ENCODE measurements around the gene RHOBTB3.
"Not testable (repeated sequence)": the region's sequence is repeated elsewhere in the genome, so short reads cannot be mapped to it uniquely, and the experiment has no call there.

Gene RHOBTB3

GRCh38 chr5:95713246-95713645, 17.9 kb upstream of the RHOBTB3 start:
- in situ Hi-C loops (cut with MboI; ENCODE audit: low sequenced_read_pairs): not testable (repeated sequence)

- in situ Hi-C loops (cut with MboI; ENCODE audit: low sequenced_read_pairs): no loop called here
Measured at GRCh38 chr5:95713960-95714710, 17.0 kb upstream of the RHOBTB3 start.

GRCh38 chr5:95715799-95716461, 15.2 kb upstream of the RHOBTB3 start:
- in situ Hi-C loops (cut with MboI; ENCODE audit: low sequenced_read_pairs): no loop called here

DNA sequence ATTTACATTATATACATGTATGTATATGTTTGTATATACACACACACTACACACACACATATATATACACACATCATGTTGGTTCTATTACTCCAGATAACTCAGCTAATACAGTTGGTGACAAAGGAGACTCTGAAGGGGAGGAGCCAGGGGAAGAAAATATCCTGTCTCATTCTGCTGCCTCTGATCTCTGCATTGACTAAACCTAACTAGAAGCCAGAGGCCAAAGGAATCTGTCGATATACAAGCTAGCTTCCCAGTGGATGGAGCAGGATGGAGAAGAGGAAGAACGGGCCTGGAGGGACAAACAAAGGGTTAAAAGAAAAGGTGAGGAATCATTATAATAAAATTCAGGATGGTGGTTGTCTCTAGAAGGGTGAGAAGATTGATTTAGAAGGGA, 13.7 kb upstream of the RHOBTB3 start:
- in situ Hi-C loops (cut with MboI; ENCODE audit: low sequenced_read_pairs): no loop called here

DNA sequence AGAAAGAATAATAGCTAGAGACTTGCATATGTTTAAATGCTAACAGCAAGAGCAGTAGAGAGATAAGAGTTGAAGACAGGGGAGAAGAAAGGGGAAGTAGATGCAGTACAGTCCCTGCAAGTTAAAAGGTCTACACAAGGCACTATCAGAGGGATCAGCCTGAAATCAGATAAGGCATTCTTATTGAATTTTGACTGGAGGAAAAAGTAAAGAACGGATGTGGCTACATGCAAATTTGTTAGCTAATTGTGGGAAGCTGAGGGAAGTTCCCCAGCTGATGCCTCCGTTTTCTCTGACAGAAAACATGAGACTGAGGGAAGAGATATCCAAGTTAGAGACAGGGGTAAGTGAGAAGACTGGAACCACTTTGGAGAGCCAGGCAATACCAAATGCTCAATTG, 12.9 kb upstream of the RHOBTB3 start:
- in situ Hi-C loops (cut with MboI; ENCODE audit: low sequenced_read_pairs): no loop called here

DNA sequence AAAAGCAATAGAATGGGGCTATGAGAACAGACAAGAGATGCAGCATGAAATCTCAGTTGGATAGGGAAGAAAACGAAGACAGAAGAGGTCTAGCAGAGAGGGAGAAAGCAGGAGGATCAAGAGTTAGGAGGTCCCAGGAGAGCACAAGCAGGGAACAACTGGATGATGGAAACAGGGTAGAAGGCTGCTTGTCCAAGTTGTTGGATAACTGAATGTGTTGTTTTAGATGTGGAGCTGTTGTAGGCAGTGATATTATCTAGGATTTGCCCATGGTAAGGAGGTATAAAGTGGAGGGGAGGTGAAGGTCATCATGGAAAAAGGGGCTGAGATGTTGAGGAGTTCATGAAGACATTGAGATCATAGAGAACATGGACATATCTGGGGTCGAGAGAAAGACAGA, 12.4 kb upstream of the RHOBTB3 start:
- in situ Hi-C loops (cut with MboI; ENCODE audit: low sequenced_read_pairs): no loop called here

DNA sequence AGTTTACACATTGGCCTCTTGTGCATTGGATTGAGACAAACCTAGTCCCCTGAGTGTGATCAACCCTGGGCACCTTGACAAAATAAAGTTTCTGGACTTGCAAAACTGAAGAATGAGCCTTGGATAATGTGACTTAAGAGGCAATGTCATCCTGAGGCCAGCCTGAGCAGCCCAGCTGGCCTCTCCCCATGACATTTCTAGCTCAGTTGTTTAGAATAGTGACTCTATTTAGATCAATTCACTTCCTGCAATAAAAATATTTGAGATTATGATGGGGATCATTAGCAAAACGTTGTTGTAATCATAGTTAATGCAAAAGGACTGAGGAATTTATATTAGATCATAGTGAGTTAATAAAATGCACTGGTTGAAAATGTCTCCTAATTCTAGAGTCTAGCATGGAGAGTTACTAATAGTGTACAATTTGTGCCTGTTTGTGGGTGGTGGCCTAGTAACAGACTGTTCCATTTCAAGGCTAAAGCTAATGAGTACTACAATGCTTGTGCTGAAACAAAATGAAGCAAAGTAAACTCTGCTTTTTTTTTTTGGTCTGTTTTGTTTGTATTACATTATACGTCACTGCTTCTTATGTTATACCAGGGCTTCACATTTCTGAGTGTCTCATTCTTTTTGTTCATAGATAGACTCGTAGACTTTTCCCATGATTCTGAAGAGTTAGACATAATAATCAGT, 10.9 kb upstream of the RHOBTB3 start:
- in situ Hi-C loops (cut with MboI; ENCODE audit: low sequenced_read_pairs): no loop called here

DNA sequence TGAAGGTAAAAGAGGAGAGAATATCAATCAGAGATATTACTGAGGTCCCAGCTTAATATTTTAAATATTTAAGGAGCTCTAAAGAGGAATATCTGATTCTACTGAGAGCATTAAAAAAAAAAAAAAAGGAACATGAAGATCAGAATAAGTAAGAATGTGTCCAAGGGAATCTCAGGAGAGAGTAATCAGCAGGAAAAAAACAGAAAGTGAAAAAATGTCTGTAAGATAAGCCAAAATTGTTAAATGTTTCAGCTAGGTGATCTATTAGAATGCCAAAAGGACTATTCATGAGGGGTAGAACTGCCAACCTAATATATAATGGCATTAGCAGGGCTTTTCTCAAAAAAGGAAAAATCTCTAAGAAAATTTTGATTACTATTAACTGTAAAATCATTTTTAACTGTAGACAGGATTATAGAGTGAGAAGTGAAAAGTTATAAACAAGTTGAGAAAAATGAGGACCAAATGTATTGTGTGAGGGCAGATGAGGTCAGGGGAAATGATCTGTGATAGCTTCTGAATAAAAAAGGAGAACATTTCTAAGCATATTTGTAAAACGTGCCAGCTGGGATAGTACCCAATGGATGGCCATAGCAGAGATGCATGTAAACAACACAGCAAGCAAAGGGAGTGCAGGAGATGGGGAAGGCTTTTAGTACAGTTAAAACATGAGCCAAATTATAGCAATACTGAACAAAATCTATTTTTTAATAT, 9.4 kb upstream of the RHOBTB3 start:
- in situ Hi-C loops (cut with MboI; ENCODE audit: low sequenced_read_pairs): no loop called here

DNA sequence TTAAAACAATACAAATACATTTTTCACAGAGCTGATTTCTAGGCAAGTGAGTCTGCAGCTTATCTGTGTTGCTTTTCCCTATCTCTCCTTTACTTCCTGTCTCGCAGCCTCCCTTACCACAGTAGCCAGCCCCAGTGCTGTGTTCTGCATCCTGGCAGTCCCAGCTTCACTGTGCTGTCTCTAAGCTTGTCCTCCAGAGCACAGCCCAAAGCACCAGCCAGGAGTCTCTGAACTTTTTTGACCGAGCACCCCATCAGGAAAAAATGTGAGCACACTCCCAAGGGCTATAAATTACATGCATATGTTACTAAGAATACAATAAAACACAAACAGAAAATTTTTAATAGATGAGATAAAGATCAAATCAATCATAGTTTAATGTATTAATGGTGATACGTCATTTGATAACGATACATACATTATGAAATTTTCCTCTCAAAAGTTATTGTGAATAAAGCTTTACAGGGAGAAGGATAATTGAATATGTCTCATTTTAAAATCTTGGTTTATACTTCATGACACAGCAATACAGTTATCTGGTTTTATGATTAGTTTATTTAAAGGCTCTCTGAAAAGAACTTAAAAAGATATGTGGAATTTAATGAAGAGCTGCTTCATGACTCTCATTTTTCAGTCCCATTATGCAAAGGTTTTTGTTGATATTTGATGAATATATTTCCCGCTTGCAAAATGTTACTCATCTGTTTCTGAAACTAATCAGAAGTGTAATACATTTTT, 7.3 kb upstream of the RHOBTB3 start:
- in situ Hi-C loops (cut with MboI; ENCODE audit: low sequenced_read_pairs): no loop called here

- in situ Hi-C loops (cut with MboI; ENCODE audit: low sequenced_read_pairs): no loop called here
Measured at GRCh38 chr5:95725071-95725820, 5.9 kb upstream of the RHOBTB3 start.

DNA sequence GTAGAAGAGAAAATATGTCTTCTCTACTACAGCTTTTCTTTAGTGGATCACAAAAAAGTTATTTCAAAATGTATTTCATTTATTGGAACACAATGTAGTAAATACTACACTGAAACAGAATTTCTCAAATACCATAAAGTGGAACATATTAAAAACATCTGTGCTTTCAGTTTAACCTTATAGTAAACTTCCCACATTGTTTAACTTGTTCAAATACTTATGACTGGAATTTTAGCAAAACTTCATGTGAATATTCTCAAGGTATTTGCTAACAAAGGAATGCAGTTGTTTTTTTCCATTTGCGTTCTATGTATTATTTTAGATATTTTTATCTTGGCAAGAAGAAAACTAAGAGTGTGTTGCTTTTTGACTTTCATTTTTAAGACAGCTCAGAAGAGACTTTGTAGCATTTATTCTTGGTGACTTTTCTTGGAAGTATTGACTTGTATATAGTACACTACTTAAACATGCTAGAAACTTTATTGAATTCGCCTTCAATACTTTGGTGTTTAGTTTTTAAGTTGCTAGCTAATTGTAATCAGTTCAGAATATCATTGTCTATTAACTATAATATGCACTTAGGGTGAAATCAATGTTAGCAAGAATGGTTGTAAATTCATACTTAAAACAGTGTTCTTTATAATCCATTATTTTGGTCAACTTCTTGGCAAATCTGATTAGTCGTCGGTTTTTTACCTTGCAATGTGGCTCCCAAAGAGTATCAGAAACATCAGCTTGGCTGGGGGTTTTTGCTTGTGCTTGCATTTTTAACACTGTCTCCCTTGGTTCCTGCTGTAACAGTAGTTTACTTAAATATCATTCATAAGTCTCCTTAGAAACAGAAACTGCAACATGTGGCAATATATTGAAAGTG, 5.0 kb upstream of the RHOBTB3 start:
- in situ Hi-C loops (cut with MboI; ENCODE audit: low sequenced_read_pairs): no loop called here

- in situ Hi-C loops (cut with MboI; ENCODE audit: low sequenced_read_pairs): no loop called here
Measured at GRCh38 chr5:95726811-95727763, 4.0 kb upstream of the RHOBTB3 start.

DNA sequence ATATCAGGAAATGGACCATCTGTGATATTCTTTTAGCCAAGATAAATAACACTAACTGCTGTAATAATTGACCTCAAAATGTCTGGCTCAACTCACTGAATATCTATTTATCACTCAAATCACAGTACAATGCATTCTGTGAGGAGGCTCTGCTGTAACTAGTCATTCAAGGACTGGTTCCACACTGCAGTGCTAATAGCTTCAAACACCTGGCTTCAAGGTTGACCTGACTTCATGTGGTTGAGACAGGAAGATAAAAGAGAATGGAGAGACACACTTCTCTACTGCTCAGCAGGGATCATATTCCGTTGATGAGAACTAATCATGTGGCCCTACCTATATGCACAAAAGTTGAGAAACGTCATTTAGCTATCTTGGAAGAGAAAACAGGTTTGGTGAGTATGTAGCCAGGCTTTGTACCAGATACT, 3.4 kb upstream of the RHOBTB3 start:
- in situ Hi-C loops (cut with MboI; ENCODE audit: low sequenced_read_pairs): no loop called here

- in situ Hi-C loops (cut with MboI; ENCODE audit: low sequenced_read_pairs): no loop called here
Measured at GRCh38 chr5:95728494-95729114, 2.5 kb upstream of the RHOBTB3 start.

DNA sequence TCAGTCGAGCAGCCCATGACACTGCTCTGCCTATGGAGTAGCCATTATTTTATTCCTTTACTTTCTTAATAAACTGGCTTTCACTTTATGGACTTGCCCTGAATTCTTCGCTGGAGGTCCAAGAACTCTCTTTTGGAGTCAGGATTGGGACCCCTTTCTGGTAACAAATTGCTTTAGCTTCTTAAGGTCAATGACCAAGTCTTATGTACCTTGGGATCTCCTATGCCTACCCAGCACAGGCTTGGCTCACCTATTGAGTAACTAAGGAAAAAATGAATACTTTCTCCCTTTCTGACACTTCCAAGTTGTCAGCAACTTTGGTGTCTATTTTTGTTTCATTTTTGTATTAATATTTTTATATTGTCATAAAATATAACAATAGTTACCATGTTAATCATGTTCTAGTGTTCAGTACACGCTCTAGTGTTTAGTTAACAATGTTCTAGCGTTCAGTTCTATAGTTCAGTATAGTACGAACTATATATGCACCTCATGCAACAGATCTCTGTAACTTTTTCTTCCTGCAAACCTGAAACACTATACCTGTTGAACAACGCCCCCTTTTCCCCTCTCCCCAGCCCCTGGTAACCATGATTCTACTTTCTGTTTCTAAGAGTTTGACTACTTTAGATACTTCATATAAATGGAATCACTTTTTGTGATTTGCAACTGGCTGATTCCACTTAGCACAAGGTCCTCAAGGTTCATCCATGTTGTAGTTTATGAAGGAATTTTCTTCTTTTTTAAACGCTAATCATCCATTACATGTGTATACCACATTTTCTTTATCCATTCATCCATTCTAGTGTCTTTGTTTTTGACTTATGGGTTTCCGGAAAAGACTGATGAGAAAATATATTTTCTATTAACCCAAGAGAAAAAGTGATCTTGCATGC, 1.8 kb upstream of the RHOBTB3 start:
- in situ Hi-C loops (cut with MboI; ENCODE audit: low sequenced_read_pairs): no loop called here

DNA sequence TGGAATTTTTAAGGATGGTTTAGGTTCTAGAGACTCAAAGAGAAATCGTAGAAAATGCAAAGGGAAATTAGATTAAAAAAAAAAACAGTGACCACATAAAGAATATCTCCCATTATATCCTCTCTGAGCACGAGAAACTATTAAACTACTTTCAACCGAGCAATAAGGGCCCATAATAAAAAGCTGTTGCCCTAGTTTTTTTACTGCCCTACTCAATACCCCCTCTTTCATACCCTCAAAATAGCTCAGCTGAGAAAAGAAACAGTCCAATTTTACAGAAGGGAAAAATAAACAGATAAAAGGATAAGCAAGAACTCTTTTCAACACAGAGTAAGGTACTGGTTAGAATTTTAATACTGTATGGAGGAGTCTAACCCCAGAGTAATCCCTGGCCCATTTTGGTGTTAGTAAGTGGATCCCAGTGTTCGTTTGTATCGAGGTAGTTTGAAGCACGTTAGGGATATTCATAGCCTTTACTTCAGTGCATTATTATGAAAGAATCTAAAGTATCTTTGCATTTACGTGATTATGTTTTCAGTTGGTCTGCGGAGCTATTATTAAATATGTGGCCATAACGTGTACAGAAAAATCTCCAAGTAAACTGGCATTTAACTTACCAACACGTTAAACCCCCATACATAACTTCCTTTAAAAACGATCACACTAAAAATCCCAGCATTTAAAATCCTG, 980 bp upstream of the RHOBTB3 start:
- in situ Hi-C loops (cut with MboI; ENCODE audit: low sequenced_read_pairs): no loop called here
